ENCODE data around the gene STRA8. TPM values are rescaled to one million over a fixed set of nuclear protein-coding genes. Genes with fewer than 3 reads are reported as not detected.

STRA8 gene
- polyA plus RNA-seq, 5 donors = 0.11 to 0.42 (median 0.21) TPM

Other genes starting within 250 kb of the STRA8 start
- gene AGBL3, start 247.3 kb upstream of the STRA8 start, polyA plus RNA-seq (ENCODE audit: insufficient read depth in 1 of 5, insufficient read length in 5 of 5, low replicate concordance in 1 of 5) = 10 to 100 TPM in 4 of 5 donors, 1 to 10 TPM in 1; 8.7 to 16.9 (median 12.6) TPM
- 10 to 100 TPM; 16.4 to 20.4 (median 16.9) TPM for gene TMEM140, start 85.8 kb upstream of the STRA8 start, polyA plus RNA-seq (ENCODE audit: insufficient read depth in 1 of 5, insufficient read length in 5 of 5, low replicate concordance in 1 of 5)
- 10 to 100 TPM; 43.2 to 52.0 (median 45.0) TPM for gene CYREN, start 63.1 kb upstream of the STRA8 start, polyA plus RNA-seq (ENCODE audit: insufficient read depth in 1 of 5, insufficient read length in 5 of 5, low replicate concordance in 1 of 5)
- gene WDR91, start 22.3 kb upstream of the STRA8 start, polyA plus RNA-seq (ENCODE audit: insufficient read depth in 1 of 5, insufficient read length in 5 of 5, low replicate concordance in 1 of 5) = 10 to 100 TPM; 44.7 to 70.5 (median 49.9) TPM